GM23338 (cell line): ENCODE results near the gene MYLK.
"Not testable (repeated sequence)": the region's sequence is repeated elsewhere in the genome, so short reads cannot be mapped to it uniquely, and the experiment has no call there.

Experiments
- CTCF ChIP-seq, 2 experiments: fragments of 200-600 bp in 1 of 2; sonication (generic) in 1 of 2; conservative IDR thresholded peaks; 2 replicates each; pipeline versions ENCODE4 v1.5.1 to v1.6.1; 2016 to 2017; ENCODE audit warnings: antibody characterized with exemption in 2 of 2, low read depth in 2 of 2, mild to moderate bottlenecking in 2 of 2, moderate library complexity in 1 of 2
- EZH2 ChIP-seq: fragments of 200-600 bp; sonication (generic); IDR thresholded peaks from one replicate; pipeline ENCODE4 v1.8.0; 2017; ENCODE audit warnings: antibody characterized with exemption, mild to moderate bottlenecking, low read depth; ENCODE audit not compliant: unreplicated experiment
- JUNB ChIP-seq: IDR thresholded peaks from one replicate; pipeline ENCODE4 v1.6.1; 2016; ENCODE audit warnings: antibody characterized with exemption; ENCODE audit not compliant: unreplicated experiment
- POLR2AphosphoS5 ChIP-seq: IDR thresholded peaks from 2 replicates; pipeline ENCODE4 v1.6.1; 2016; ENCODE audit warnings: antibody characterized with exemption, low read depth
- STAT1 ChIP-seq: IDR thresholded peaks from one replicate; pipeline ENCODE4 v1.6.1; 2016; ENCODE audit warnings: antibody characterized with exemption; ENCODE audit not compliant: unreplicated experiment

- TF ChIP-seq POLR2AphosphoS5; CTCF (conservative IDR thresholded peaks at IDR 0.05; ENCODE audit: low read depth in 2 of 2); JUNB; EZH2; STAT1: not testable (repeated sequence)
These were observed 180.5 kb downstream of the MYLK start for GRCh38 chr3:123703663-123704062.
